Cortex of kidney (tissue), 1 donor: Measurements from ENCODE around the gene CD244.

Source experiments
- DNase-seq: peaks from one replicate; lab custom pipeline; 2025; lab: John Stamatoyannopoulos, UW

CD244 gene

DNA sequence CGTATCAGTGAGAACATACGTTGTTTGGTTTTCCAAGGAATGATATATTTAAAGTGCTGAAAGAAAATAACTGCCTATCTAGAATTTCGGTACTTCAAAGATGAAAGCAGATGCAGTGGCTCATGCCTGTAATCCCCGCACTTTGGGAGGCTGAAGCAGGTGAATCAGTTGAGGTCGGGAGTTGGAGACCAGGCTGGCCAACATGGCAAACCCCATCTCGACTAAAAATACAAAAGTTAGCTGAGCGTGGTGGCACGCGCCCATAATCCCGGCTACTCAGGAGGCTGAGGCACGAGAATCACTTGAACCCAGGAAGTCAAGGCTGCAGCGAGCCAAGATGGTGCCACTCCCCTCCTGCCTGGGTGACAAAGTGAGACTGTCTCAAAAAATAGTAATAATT, 16.4 kb downstream of the CD244 start:
- no peak for DNase-seq

DNA sequence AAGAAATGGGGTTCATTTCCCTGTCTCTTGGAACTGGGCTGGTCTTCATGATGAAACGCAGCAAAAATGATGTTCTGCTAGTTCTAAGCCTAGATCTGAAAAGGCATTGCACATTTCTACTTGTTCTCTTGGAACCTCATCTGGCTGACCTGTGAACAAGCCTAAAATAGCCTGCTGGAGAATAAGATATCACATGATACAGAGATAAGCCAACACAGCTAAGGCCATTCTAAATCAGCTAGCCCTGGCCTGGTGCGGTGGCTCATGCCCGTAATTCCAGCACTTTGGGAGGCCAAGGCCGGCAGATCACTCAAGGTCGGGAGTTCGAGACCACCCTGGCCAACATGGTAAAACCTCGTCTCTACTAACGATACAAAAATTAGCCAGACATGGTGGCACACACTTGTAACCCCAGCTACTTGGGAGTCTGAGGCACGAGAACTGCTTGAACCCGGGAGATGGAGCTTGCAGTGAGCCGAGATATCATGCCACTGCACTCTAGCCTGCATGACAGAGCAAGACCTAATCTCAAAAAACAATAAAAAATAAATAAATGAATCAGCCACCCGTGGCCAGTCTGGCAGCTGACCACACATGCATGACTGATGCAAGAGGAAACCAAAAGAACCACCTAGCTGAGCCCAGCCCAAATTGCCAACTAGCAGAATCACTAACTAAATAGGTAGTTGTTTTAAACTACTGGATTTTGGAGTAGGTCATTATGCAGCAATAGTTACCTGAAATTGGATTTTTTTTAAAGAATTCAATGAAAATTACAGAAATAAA, 18.0 kb downstream of the CD244 start:
- no peak for DNase-seq

DNA sequence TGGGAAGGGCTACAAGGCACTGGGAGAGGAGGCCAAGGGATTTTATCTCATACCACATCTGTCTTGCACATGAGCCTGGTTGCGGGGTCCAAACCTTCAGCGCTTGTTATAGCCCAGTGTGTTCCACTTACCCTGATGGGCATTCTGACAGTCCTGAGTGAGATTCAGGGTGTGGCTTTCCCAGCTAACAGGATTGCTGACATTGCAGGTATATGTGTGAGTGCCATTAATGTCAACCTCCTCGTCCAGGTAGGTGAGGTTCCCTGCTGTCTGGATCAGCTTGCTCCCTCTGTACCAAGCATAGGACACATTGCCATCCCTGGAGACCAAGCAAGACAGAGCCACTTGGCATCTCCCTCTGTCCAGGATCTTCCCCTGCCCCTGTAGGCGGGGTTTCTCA, 21.6 kb downstream of the CD244 start:
- DNase-seq, result no peak

DNA sequence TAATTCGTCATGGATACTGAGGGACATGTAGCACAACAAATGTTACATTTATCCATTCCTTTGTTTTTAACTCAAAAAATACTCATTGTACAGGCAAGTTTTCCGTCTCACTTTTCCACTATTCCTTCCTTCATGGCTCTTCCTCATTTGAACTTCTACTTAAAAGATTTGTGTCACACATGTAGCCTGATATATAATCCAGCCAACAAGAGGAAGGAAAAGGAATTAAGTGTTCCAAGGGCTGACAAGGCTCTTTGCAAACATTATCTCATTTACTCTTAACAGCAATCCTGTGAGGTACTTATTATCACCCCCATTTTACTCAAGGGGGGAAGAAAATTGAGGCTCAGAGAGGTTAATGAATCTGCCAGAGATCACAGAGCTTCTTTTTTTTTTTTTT, 22.9 kb downstream of the CD244 start:
- DNase-seq, result no peak

DNA sequence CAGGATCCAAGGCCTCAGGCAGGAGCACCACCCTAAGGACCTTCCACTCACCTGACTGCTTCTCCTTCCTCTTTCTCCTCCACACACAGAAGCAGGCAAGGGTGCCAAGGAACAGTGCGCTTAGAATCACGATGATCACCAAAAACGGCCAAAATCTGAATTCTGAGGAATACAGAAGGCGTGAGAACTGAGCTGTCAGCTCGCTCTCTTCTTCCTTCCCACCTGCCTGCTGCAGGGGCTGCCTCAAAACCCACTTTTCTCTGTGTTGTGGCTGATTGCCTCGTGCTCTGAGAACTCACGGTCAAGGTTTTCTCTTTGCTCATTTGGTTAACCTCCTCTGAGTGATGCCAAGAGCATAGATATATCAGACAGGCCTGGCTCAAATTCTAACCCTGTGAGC, 23.8 kb downstream of the CD244 start:
- DNase-seq, result no peak

DNA sequence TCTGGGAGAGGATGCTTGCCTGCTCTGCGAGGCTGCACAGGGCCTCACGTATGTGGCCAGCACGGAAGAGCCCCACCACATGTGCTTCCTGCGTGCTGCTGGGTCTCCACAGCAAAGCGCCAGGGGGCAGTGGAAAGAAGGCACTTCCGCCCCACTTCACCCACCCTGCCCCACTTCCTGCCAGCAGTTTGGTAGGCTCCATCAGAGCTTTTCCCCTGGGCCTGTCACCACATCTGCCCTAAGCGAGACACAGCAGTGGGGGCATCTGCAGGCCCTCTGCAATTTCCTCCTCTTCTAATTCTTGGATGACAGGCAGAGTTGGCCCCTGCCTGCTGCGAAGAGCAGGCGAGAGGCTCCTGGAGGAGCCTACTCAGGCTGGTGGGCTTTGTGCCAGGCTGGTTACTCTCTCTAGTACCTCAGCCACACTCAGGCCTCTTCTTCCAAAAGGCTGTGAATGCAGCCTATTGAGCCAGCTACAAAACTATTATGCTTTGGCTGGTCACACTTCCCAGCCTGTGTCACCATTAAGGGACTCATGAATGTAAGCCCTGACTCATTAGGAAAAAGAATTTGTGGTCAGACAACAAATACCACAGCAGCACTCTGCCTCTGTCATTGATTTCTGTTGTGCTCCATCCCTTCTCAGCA, 25.0 kb downstream of the CD244 start:
- no peak for DNase-seq

DNA sequence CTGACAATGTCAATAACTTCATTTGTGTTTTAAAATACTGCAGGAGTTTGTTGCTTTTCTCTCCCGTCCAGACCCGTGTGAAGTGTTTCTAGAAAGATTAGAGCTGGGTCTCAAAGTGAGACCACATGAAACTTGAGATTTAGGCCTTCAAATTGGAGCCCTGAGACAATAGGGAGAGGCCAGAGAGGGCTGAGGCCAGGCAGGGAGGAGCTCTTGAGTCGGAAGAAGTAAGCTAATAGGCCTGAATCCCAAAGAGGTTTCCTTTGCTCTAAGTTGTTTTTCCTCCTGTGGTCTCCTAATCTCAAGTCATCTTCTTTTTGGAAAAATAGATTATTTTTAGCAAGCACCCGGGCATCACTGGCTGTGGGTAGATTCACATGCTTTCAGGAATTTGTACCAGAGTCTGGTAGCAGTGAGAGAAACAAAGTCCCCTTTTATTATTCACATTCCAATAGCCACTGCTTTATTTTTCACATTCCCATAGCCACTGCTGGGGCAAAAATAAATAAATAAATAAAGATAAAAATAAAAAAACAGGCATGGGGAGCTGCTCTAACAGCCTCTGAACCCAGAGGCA, 25.6 kb downstream of the CD244 start:
- no peak for DNase-seq

DNA sequence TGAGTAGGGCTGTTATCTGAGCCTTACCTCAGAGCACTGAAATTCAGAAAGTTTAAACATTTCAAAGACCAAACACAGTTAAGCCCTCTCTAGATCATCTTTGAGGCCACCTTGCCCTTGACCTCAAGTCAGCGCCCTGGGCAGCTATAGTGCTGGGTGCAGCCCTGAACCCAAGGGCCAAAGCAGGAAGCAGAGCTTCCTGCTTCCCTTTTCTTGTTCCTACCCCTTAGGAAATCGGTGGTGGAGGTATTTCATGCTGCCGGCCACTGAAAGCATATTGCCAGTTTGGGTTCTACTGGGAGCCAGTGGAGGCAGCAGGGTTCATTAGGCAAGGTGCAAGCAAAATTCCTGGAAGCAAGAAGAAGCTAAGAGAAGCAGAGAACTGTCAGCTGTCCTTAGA, 26.1 kb downstream of the CD244 start:
- no peak for DNase-seq

DNA sequence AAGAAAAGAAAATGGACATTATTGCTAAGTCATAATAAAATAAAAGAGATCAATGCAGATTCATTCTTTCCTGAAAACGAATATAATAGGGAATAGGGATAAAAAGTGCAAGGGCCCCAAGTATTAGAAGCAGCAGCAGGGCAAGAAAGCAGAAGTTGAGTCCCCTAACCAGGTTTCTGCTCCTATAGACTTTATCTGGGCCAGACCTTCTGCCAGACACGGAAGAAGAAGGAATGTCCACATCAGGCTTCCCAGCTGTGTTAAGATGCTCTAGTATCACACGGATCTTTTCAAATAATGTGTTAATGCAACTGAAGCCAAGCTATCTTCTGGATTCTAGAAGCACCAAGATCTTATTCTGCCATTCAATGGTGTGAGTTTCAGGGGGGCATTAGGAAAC, 26.9 kb downstream of the CD244 start:
- no peak for DNase-seq

DNA sequence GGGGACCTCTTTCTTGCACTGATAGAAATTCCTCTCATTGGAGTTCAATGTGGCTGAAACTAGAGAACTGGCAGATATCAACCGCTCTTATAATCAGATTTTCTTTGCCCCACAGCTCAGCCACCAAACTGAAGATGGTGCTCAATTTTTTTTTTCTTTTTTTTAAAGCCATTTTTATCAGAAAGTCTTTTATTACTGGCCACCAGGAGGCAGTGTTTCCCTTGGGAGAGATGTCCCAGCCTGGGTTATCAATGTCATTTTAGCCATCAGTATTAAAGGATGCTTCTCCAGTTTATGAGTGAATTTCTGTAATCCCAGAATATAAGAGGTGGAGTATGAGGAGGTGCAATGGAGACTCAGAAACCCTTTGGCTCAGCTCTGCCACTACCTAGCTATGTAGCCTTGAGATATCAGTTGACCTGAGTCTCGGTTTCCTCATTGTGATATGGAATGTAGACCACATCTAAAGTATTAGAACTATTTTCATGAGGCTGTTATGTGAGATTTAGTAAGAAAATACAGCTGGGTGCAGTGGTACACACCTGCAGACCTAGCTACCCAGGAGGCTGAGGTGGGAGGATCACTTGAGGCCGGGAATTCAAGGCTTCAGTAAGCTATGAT, 27.6 kb downstream of the CD244 start:
- no peak for DNase-seq

DNA sequence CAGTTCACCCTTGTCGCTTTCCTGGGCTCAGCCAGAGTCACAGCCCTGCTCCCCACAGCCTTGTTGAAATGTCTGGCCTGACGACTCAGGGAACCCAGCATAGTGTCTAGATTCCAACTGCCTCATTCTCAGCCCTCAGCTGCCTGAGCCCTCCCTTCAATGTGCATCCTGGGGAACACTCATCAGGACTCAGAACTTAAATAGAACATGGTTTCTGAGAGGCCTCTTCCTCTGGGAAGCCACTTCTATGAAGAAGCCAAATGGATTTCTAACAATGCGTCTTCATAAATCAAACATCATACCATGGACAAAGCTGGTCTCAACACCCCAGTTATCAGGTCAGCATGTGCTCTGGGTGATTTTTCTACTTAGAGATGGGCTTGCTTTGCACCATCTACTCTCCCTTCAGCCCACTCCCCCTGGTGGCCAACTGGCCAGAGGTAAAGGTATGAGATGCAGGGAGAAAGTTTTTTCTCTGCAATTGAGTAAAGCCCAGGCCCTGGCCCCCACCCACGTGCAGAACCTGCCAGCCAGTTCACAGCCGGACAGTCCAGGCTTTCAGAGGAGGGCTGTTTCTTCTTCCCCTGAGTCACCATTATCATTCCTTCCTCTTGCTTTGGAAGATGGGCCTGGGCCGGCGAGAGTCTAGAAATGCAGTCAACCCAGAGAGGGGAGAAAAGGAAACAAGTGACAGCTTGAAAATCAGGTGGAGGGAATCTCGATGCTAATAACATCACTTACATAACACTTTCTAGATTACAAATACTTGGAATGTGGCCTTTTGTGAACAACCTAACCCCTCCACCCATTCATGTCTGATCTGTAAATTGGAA, 32.1 kb downstream of the CD244 start:
- no peak for DNase-seq

DNA sequence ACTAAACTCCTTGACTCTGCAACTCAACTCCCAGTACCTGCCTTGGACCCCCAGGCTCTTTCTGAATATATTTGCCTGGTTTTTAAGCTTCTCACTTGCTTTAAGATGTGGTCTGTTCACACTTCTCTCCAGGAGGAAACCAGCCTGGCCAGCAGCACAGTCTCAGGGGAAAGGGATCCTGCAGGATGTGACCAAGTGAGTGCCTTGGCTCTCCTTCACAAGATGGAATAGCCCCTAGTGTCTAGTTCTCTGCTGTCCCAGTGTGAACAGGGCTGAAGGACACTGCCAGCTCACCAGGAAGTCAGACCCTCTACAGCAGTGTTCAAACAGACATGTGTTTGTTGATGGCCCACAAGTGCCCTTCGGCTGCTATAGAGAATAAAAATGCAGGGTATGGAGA, 32.9 kb downstream of the CD244 start:
- DNase-seq, result no peak

DNA sequence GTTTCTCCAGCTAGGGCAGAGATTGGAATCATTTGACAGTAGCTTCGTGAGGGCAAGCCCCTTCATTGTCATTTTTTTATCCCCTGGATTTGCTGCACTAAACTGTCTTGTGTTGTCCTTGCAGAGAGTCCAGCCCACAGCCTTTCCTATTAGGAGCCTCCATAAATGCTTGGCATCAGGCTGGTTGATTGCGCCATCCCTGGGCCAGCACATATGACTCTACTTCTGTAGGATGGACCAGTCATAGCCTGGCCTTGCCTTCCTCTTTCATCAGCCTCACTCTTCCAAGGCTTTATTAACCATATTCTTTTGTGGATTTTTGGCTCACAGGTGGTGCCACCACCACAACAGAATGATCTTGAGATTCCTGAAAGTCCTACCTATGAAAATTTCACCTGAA, 35.3 kb downstream of the CD244 start:
- no peak for DNase-seq

DNA sequence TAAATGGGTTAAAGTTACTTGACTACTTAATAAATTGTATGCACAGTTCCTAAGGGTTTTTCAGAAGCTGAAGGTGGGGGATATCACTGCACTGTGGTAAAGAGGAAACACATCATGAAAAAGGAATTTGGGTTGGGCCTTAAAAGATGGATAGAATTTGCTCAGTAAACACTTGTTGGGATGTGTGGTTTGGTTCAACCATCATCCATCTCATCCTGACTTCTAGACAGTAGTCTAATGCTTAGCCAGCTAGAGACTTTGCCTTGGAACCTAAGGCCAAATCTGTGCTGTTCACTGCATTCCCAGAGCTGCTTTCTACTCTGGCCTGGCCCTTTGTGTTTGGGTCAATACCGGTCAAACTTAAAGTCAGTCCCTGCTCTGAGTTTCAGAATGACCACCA, 36.1 kb downstream of the CD244 start:
- DNase-seq, result no peak

DNA sequence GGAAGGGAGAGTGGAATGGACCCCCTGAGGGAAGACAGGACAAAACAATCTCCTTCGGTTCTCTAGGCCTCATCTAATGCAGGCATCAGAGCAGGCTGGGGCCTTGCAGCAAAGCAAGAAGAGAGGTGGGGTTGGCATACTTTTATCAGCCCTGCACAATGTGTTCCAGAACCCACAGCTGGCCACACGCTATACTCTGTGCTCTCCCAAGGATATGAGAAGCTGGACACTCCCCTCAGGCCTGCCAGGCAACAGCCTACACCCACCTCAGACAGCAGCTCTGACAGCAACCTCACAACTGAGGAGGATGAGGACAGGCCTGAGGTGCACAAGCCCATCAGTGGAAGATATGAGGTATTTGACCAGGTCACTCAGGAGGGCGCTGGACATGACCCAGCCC, 39.4 kb downstream of the CD244 start:
- no peak for DNase-seq

DNA sequence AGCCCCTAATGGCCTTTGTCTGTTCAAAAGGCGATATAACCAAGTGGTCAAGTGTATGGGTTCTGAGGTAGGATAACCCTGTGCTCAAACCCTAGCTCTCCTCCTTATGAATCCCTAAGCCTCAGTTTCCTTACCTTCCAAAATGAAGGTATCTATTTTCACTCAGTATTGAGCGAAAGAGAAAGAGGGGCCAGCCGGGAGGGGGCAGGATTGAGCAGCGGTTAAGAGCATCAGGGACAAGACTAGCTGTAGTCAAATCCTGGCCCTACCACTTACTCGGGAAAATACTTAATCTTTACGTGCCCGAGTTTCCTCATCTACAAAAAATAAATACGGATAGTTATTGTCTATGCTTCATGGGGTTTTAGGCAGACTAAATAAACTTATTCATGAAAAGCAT, 41.1 kb downstream of the CD244 start:
- no peak for DNase-seq

DNA sequence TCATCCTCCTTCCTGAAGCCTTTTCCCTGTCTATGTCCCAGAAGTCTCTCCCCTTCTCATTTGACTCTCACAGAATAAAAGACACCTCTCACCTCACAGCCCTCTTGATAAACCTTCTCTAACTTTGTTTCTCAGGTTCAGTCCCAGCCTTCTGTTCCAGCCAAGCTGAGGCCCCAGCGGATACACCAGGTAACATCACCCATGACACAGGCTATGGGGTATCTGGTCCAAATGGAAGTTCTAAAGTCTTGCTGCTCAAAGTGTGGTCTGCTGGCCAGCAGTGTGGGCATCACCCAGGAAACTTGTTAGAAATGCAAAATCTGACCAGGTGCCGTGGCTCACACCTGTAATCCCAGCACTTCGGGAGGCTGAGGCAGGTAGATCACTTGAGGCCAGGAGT, 43.5 kb downstream of the CD244 start:
- DNase-seq, result no peak

DNA sequence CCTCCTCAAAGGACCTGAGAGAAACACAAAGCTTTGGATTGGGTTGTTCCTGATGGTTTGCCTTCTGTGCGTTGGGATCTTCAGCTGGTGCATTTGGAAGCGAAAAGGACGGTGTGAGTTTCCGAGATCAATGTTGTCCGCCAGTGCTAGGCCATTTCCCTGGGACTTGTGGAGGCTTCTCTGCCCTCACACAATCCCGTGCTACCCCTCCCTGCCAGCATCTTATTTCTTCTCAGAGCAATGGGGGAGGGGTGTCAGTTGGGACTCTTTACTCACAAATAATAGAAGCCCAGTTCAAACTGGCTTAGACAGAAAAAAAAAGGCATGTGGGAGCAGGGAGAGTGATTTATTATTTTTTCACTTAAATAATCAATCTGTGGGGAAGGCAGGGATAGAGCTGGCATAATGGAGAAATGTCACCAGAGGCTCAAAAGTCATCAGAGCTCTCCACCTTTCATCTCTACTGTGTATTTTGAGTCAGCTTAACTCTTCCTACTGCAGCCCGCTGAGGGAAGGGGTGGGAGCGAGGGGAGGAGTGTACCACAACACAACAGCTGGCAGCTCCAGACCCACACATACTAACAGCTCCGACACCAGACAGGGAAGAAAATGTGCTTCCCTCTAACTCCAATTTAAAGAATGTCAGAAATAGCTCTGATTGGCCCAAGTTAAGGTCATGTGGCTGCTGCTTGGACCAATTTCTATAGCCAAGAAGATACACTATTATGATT, 44.3 kb downstream of the CD244 start:
- no peak for DNase-seq

DNA sequence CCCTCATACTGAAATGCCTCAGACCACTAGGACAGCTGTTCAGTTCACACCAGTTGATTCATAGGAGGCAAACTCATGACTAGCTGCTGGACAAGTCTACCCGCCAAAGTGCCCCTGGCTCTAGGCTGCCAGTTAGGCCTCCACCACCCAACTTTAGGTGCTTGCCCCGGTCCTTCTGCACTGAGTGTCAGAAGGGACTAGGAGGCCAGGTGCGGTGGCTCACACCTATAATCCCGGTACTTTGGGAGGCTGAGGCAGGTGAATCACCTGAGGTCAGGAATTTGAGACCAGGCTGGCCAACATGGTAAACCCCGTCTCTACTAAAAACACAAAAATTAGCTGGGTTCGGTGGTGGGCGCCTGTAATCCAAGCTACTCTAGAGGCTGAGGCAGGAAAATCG, 47.8 kb downstream of the CD244 start:
- DNase-seq, result no peak

DNA sequence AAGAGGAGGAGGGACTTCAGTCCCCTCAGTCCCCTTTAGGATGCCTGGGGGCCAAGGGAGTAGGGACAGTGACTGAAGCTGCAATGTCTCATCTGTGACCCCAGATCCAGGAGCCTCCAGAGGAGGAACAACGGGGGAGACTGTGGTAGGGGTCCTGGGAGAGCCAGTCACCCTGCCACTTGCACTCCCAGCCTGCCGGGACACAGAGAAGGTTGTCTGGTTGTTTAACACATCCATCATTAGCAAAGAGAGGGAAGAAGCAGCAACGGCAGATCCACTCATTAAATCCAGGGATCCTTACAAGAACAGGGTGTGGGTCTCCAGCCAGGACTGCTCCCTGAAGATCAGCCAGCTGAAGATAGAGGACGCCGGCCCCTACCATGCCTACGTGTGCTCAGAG, 48.4 kb downstream of the CD244 start:
- DNase-seq, result no peak

DNA sequence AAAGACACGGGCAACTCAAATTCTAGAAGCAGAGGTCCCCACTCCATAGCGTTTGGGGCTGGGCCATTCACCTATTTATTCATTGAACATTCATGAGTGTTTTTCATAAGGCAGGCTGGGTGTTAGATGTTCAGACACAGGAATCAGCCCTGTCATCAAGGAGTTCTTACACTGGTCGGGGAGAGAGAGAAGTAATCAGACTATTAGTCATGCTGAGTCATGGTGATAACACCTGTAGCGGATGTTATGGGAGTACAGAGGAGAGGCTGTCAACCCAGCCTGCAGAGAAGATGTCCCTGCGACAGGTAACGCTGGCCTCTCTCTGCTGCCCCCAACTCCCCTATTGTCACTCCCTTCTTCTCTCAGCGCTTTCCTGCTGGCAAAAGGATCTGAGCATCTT, 49.5 kb downstream of the CD244 start:
- no peak for DNase-seq

DNA sequence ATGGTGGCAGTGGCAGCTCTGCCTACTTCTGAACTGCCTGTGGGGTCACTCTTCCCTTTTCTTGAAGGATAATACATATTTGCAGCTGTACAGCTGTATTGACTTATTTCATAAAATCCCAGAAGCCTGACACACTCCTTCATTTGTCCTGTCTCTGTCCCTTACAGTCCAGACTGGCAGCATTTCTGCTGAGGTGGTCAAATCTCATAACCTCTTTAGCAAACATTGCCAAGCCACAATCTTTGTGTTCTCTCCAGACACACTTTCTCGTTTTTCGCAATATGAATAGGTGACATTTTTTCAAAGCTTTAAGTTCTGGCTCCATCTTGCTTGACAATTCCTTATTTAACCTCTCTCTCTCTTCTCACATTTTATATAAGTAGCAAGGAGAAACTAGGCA, 51.5 kb downstream of the CD244 start:
- DNase-seq, result no peak
